ENCODE data around the gene ENO4. TPM values are rescaled to one million over a fixed set of nuclear protein-coding genes. Genes with fewer than 3 reads are reported as not detected.

Gene ENO4, protein sequence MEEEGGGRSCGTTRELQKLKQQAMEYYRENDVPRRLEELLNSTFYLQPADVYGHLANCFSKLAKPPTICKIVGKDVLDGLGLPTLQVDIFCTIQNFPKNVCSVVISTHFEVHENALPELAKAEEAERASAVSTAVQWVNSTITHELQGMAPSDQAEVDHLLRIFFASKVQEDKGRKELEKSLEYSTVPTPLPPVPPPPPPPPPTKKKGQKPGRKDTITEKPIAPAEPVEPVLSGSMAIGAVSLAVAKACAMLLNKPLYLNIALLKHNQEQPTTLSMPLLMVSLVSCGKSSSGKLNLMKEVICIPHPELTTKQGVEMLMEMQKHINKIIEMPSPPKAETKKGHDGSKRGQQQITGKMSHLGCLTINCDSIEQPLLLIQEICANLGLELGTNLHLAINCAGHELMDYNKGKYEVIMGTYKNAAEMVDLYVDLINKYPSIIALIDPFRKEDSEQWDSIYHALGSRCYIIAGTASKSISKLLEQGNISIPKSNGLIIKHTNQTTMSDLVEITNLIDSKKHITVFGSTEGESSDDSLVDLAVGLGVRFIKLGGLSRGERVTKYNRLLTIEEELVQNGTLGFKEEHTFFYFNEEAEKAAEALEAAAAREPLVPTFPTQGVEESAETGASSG
- 1 to 10 TPM; 2.5 to 4.5 (median 2.7) TPM for polyA plus RNA-seq (ENCODE audit: insufficient read depth in 1 of 5, insufficient read length in 5 of 5, low replicate concordance in 1 of 5)
- long read RNA-seq, donor 1: 0 reads
- long read RNA-seq, donor 2, partial matches to known transcripts: 0 of 1 reads
- long read RNA-seq, donor 2, other reads (novel, unspliced or antisense): 0 of 1 reads
- long read RNA-seq, donor 3, partial matches to known transcripts: 11 of 11 reads
- long read RNA-seq, donor 3, other reads (novel, unspliced or antisense): 0 of 11 reads
- long read RNA-seq, donor 4, partial matches to known transcripts: 41 of 41 reads
- long read RNA-seq, donor 4, other reads (novel, unspliced or antisense): 0 of 41 reads
- long read RNA-seq, donor 5, partial matches to known transcripts: 49 of 49 reads
- long read RNA-seq, donor 5, other reads (novel, unspliced or antisense): 0 of 49 reads
- long read RNA-seq, donor 6: 0 reads
- long read RNA-seq, donor 7: 0 reads
- long read RNA-seq, donor 8: 0 reads

DNA sequence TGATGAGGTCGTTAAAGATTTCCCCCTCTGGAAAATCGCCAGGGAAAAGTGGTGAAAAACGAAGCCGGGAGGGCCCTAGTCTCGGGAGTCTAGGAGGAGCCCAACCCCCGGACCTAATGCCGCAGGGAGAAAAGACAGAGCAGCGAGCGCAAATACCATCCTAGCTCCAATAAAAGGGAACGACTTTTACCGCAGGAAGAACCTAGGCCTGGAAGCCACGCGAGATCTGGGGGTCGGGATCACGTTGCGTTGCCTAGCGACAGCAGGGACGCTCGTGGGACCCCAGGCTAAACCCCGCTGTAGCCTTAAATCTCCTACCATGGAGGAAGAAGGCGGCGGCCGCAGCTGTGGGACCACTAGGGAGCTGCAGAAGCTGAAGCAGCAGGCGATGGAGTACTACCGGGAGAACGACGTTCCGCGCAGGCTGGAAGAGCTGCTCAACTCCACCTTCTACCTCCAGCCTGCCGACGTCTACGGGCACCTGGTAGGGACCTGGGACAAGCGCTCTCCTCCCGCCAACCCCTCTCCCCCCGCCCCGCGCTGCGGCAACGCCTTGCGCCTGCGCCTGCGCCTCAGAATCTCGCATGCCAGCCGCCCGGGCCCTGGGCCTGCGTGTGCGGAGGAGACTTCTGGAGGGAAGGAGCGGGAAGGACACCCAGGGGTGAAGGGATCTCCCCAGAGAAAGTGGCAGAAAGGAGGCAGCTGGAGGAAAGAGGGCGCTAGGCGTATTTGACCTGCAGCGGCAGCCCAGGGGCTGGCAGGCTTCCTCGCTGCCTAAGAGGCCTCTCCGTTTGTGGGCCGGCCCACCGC, at the start of gene ENO4:
Gene ENO4 (plus strand): TSS at position 252 of the 810 bp plus-strand sequence. CDS start 68 bp downstream, at position 320.
- peak; percentile 90 for DNase-seq

DNA sequence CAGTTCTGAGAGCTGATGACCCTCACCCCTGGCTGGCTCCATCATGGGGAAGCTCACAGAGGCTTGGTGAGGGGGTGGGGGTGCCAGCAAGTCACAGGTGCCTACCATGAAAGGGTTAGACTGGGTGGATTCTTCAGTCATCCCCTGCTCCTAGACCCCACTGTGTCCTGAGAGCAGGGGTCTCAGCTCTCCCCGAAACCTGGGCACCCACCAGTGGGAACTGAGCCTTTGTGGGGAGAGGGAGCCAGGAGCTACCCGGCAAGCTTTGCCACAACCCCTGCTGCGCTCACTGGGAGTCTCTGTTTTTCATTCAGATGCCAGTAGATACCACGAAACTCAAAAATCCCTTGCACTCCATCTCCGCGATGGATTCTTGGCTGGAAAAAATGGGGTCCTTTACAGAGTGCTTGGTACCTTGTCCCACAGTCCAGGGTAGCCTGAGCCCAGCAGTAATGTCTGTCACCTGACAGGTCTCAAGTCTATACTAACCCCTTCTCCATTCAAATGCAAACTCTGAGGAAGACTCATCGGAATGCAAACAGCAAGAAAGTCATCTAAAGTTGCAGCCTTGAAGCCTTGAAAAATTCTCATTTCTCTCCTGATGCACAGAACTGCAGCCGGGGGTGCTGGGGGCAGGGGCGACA, 48.9 kb upstream of the ENO4 start:
- DNase-seq: no peak

DNA sequence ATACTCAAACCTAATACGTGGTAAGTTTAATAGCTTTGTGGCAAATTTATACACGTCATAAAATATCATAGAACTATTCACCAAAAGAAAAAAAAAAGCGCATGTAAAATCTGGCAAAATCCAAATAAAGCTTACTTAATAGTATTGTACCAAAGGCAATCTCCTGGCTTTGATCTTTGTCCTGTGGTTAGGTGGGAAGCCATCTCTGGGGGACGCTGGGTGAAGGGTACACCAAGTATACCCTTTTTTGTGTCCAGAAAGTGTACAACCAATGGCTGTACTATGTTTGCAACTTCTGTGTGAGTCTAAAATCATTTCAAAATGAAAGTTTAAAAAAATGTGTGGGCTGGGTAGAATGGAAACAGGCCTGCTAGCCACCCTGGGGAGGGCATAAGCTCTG, 47.6 kb upstream of the ENO4 start:
- no peak for DNase-seq

DNA sequence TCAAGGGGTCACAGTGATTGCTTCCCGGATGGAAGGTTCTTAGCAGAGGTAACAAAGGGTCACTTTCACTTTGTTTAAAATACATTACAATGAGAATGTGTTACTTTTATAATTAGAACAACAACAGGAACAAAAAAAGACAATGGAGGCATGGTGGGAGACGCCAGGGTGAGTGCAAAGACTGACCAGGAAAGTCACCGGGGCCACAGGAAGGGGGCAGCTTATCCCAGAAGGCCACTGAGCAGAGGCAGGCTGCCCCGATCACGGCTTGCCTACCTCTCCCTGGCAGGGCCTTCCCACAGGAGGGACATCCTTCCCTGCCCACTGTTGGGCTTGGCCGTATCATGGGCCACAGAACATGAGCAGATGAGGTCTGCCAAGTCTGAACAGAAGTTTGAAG, 46.8 kb upstream of the ENO4 start:
- DNase-seq: no peak

DNA sequence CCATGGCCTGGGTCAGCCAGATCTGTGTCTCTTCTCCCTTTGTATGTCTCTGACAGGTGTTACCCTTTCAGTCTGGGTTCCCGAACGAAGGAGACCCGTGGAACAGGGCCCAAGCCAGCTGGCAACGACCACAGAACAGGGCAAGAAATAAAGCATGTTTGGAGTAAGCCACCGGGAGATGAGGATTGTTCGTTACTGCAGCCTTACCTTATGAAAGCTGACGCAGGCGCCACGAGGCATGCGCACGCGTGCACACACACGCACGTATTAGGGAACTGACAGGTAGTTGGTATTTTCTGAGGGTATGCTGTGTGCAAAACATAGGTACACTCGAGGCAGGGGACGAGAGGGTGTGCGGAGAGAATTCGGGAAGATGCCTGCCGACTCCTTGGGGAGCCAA, 46.4 kb upstream of the ENO4 start:
- no peak for DNase-seq

DNA sequence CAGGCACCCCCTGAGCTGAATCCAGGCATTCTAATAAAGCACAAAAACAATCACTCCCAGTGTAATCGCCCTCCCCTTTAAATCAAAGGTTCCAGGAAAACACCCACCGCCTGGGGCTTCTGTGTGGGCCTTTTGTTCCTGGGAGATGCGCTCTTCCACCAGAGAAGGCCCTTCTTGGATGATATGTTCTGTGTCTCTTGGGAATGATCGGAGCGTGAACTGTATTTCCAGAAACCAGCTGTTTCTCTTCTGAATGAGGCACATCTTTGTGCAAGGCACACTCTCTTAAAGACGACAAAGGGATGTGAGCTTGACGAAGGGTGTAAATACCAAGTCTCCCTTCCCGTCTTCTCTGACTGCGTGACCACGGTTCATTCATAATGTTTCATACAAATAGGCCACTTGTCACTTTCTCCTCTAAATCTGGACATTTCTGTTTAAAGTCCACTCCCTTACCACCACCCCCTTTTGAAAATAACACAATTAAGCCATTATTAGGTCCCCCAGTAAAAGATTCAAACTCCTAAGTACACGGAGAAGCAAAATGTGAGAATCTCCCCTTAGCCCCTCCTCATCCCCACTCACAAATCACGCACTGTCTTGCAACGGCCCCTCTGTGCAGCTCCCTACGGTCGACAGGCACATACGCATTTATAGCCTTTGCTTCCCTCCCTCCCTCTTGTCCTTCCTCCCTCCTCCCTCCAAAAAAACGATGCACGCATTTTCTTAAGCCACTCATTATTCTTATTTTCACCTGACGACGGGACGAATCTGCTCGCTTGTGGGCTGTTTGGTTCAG, 45.6 kb upstream of the ENO4 start:
- DNase-seq: no peak

DNA sequence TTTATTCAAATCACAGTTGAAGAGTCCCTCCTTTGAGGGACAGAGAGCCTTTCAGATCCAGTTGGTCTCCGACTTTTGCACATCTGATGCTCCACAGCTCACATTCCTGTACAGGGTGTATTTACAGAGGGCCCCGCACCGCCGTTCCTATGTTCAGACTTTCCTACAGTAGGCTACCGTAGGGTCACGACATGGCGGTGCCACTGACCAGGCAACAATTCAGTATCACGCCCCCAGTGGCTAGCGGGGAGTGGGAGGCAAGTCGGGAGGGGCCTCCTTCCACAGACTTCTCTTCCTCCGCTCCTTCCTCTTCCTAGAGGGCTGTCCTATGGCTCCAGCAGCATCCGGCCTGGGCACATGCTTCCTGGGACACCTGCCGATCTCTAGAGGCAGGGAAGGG, 40.6 kb upstream of the ENO4 start:
- DNase-seq: no peak

DNA sequence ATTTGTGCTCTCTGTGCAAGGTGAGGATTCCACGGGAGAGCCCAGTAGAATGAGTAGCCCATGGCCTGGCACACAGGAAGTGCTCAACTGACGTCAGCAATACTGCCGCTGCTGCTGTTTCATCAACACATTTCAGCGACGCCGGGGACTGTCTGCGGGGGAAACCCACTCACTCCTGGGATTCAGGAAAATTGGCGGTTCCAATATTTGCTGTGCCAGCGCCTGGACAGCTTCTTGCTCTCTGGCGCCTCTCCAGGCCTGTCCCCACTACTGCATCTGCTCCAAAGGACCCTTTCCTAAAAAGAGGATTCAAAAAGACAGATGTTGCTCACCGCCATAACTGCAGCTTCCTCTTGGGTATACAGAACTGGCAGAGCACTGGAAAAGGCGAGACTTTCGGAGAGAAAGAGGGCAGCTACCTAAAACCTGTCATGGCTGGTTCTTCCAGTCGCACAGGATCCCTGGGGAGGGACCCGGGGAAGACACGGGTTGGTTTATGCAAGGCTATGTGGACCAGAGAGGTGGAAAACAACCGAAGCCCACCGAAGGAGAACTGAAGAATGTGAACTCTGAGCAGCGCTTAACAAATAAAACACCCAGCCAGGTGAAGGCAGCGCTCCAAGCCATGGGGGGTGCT, 39.7 kb upstream of the ENO4 start:
- peak in 1 of 2 donors; percentile 31 for DNase-seq

DNA sequence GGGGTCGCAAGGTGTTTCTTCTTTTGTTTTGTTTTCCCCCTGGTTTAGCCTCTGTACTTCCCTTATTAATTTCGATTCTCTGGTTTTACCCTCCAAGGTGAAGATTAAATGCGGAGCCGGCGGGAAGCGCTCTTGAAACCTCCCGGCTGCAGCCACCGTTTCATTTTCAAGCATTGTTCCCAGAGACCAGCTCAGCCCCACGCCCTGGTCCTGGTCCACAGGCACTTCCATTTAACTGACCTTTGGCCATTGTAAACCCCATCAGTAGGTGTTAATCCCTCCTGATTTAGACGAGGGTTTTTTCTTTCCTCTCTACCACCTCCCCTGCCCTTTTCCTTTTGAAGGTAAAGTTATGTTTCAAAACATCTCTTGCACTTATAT, 39.2 kb upstream of the ENO4 start:
- DNase-seq: no peak

DNA sequence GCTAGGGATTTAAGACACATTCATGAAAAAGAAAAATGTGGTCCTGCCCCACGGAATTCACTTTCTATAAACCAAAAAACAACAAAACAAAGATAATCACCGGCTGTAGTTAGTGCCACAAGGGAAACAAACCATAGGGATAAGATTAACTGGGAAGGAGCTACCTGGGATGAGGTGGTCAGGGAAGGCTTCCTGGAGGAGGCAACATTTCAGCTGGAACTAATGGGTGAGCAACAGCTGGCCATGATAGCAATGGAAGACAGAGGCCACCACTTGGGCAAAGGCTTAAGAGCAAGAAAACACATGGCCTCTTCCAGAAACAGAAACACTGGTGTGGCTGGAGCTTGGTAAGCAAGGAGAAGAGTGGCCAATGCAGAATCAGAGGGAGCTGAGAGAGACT, 38.4 kb upstream of the ENO4 start:
- no peak for DNase-seq

DNA sequence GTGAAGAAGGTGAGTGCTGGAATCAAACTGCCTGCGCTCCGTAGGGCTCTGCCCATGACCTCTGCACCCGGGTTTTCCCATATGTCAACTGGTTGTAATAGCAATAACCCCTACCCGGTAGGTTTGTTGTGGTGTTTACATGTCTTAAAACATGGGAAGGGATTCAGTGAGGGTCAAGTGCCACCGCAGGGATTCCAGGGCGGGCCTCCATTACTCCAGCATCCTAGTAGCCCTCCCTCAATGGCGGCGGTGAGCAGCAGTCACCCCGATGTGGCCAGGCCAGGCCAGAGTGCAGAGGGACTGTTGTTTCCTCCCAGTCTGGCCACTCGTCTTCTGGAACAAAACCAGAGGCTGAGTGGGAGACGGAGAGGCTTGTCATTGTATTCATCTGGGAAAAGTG, 37.6 kb upstream of the ENO4 start:
- no peak for DNase-seq

DNA sequence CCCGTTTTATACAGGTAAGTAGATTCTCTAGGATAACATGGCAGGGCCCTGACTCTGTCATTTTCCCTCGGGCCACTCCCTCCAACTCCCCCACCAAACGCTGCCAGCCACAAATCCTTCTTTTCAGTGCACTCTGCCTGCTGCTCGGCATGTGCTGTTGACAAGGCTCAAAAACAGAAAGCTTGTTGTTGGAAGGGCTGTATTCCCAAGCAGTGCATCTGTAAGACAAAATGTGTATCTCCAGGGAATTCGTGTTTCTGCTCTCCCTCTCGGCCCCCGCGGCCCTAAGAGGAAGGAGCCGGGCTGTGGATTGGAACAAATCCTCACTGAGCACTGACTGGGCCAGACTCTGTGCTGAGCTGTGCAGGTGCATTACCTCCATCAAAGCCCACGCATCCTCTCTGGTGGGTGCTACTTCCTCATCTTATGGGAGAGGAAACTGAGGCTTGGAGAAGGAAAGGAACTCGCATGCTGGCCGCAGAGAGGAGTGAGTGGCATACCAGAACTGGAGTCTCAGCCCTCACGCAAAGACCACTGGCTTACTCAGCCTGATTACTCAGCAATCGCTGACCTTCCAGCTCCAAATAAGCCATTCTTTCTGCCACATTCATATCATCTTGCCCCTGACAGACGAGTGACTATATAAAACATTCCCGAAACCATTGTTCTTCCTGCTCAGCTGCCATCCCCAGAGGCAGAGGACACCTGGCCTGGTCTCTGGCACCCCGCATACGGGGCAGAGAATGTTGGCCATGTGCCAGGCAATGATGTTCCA, 33.5 kb upstream of the ENO4 start:
- no peak for DNase-seq

DNA sequence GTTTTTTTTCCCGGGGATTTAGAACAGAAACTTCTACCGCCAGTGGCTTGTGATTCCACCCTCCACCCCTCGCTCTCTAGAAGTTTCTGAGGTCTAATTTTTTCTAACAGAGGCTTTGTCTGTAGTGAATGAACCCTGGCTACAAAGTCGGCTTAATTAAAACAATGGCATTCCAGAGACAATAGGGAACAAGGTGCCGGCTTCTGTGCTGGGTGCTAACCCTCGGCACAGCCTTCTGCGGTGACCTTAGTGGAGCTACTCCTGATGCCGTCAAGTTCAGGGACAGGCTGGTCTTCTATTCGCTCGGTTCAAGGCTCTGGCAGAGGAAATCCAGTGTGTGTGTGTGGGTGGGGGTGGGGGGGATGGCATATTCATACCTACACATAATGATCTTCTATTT, 32.1 kb upstream of the ENO4 start:
- no peak for DNase-seq

DNA sequence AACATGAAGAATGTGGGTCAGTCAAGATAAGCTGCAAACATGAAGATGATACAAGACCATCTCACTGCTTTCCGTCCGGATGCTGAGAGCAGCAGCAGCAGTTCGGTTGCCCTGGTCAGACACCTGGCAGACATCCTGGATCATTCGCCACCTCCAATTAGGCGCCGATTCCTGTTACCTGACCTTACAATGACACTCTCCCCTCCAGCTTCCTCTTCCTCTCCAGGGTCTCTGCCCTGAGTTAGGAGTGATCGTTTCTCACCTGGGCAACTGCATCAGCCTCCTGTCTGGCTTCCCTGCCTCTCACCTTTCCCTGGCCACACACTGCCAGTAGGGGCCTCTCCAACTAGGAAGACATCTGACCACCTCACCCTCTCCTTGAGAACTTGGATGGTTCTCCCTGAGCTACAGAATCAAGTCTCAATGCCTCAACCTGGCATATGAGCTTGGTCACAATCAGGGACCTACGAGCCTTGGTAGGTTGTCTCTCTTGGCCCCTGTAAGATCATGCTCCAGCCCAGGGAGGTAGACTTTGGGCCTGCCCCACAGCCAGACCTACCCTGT, 31.4 kb upstream of the ENO4 start:
- DNase-seq: no peak

DNA sequence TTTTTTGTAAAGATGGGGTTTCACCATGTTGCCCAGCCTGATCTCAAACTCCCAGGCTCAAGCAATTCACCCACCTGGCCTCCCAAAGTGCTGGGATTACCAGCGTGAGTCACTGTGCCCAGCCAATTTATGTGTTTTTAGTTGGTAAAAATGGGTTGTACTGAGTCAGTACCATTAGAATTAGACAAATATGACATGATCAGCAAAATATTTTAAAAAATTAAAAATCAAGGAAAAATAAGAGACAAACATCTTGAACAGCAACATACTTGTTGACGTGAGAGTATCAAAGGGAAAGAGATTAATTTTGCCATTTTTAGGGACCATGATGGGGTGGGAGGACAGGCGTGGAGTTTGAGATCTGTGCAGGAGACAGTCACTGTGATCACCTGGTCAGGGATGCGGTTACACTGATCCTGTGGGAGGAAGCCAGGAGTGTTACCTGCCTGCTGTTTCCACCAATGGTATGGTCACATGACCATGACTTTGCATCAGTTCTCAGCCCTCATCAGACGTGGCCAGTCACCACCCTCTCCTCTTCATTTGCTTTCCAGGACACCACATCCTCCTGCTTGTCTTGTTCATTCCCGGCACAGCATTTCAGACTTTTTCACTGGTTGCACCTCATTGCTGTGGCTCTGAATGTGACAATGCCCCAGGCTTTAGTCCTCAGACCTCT, 29.2 kb upstream of the ENO4 start:
- no peak for DNase-seq

DNA sequence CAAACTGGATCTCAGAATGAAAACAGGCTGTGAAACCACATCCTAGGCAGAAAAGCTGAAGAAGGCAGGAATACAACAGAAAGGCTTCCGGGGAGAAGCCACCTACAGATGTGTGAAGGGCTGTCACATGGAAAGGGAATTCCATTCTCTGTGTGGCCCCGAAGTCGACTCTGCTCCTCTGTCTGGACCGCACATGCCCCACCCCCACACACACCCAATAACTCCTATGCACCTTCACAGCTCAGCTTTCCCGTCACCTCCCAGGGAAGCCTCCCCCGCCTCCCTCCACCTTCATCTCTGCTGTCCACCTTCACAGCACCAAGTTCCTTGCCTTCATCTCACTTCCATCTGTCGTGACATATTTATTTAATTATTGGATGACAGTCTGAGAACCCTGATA, 23.4 kb upstream of the ENO4 start:
- no peak for DNase-seq

DNA sequence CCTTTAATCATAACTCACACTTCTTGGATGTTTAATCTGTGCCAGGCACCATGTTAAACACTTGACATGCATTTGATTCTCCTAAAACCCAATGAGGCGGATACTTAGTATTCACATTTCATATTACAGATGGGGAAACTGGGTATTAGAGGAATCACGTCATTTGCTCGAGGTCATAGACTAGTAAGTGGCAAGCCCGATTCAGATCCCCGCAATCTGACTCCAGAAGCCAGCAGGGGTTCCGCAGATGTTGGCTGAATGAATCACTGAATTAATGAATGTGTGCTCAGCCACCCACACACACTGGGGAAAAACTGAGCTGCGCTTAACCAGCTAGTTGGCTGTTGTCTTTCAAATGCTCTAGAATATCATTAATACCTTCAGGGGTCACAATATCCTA, 22.5 kb upstream of the ENO4 start:
- no peak for DNase-seq

DNA sequence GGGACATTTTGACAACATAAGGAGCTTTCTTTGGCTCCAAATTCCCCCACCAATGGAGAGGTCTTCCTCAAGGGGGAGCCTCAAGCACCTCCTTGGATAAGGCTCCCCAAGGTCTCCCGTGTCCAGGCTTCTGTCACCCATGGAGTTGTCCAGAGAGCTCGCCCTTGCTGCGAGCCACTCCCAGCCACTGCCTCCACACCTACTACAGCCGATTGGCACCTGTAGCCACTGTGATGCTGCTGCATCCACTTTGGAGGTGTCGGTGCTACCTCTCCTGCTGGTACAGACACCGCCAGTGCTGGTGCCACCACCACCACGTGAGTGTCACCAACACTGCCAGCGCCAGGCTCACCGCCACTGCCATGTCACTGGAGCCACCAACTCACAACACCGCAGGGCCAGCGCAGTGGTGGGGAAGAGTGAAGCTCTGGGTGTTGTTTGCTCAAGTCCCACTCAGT, 22.1 kb upstream of the ENO4 start:
- no peak for DNase-seq
